Glutamatergic neuron (in vitro differentiated cells): ENCODE data around the gene OTOS. TPM values are rescaled to one million over a fixed set of nuclear protein-coding genes. Genes with fewer than 3 reads are reported as not detected.
A peak's percentile ranks its signal among the peaks of the same experiment; 100 is the strongest.

Source experiments
- DNase-seq: peaks from one replicate; pipeline ENCODE4 v3.0.0; 2022
- H3K27ac Mint-ChIP-seq: one replicate; pipeline ENCODE4 v1.8.0; 2020; ENCODE audit warnings: mild to moderate bottlenecking, mixed read lengths, inconsistent platforms; ENCODE audit not compliant: unreplicated experiment
- H3K27me3 Mint-ChIP-seq: one replicate; pipeline ENCODE4 v1.8.0; 2020; ENCODE audit warnings: mild to moderate bottlenecking, moderate library complexity, mixed read lengths, inconsistent platforms; ENCODE audit not compliant: unreplicated experiment
- H3K36me3 Mint-ChIP-seq: one replicate; pipeline ENCODE4 v1.8.0; 2020; ENCODE audit warnings: mild to moderate bottlenecking, mixed read lengths, inconsistent platforms; ENCODE audit not compliant: unreplicated experiment
- H3K4me1 Mint-ChIP-seq: one replicate; pipeline ENCODE4 v1.8.0; 2020; ENCODE audit warnings: mild to moderate bottlenecking, low read depth, mixed read lengths, inconsistent platforms; ENCODE audit not compliant: unreplicated experiment
- H3K4me3 Mint-ChIP-seq: one replicate; pipeline ENCODE4 v1.8.0; 2020; ENCODE audit warnings: mild to moderate bottlenecking, mixed read lengths, inconsistent platforms; ENCODE audit not compliant: unreplicated experiment
- H3K9me3 Mint-ChIP-seq: one replicate; pipeline ENCODE4 v1.8.0; 2020; ENCODE audit warnings: mild to moderate bottlenecking, moderate library complexity, mixed read lengths, inconsistent platforms; ENCODE audit not compliant: unreplicated experiment
- CTCF ChIP-seq: fragments of 200-600 bp; sonication (generic); IDR thresholded peaks from one replicate; pipeline ENCODE4 v1.5.0; 2021; ENCODE audit not compliant: partially characterized antibody, unreplicated experiment
- total RNA-seq: library from RNA; stranded (reverse); fragmentation: NEBNext Ultra II Directional; extraction: Animal tissue kit (Norgen Biotek cat#: 25700); gene quantifications from one replicate; pipeline ENCODE4 v1.2.1, GENCODE V29; 2021; ENCODE audit not compliant: unreplicated experiment

Gene OTOS
- total RNA-seq, 1 donor from 2014 or later, result not detected

- Mint-ChIP-seq H3K27ac (no peak overlapping the region), H3K36me3 (peaks cover 5% of the 10 kb centered on the region), H3K9me3 (peaks cover 7% of the 10 kb centered on the region), H3K27me3 (peaks cover 9% of the 10 kb centered on the region), H3K4me3 (peak overlapping the region; percentile 57), H3K4me1 (no peaks in the 10 kb centered on the region)
- DNase-seq, result no peak
- no peak for TF ChIP-seq CTCF
Measured at GRCh38 chr2:240165034-240165433, 24.6 kb upstream of the OTOS start.

GRCh38 chr2:240164586-240164985, 24.1 kb upstream of the OTOS start:
- Mint-ChIP-seq H3K27me3 (peaks cover 9% of the 10 kb centered on the region), H3K4me1 (no peaks in the 10 kb centered on the region), H3K4me3 (no peak overlapping the region), H3K36me3 (peaks cover 5% of the 10 kb centered on the region), H3K27ac (no peak overlapping the region), H3K9me3 (peaks cover 7% of the 10 kb centered on the region)
- no peak for DNase-seq
- no peak for TF ChIP-seq CTCF

- DNase-seq, result no peak
- Mint-ChIP-seq H3K9me3 (peaks cover 9% of the 10 kb centered on the region), H3K36me3 (peaks cover 5% of the 10 kb centered on the region), H3K27me3 (peaks cover 11% of the 10 kb centered on the region), H3K4me1 (no peaks in the 10 kb centered on the region), H3K27ac (no peak overlapping the region), H3K4me3 (no peak overlapping the region)
- TF ChIP-seq CTCF, result no peak
Measured at GRCh38 chr2:240163844-240164574, 23.6 kb upstream of the OTOS start.

- H3K4me1 Mint-ChIP-seq, result no peaks in the 10 kb centered on the region
- H3K9me3 Mint-ChIP-seq, result peaks cover 9% of the 10 kb centered on the region
- TF ChIP-seq CTCF, result no peak
- H3K27me3 Mint-ChIP-seq, result peaks cover 11% of the 10 kb centered on the region
- peaks cover 5% of the 10 kb centered on the region for H3K36me3 Mint-ChIP-seq
- H3K27ac Mint-ChIP-seq, result no peak overlapping the region
- DNase-seq, result no peak
- no peak overlapping the region for H3K4me3 Mint-ChIP-seq
Measured at GRCh38 chr2:240162939-240163714, 22.7 kb upstream of the OTOS start.

GRCh38 chr2:240162531-240162930, 22.1 kb upstream of the OTOS start:
- DNase-seq, result no peak
- Mint-ChIP-seq H3K9me3 (peaks cover 9% of the 10 kb centered on the region), H3K27me3 (peaks cover 11% of the 10 kb centered on the region), H3K4me1 (no peaks in the 10 kb centered on the region), H3K36me3 (peaks cover 5% of the 10 kb centered on the region), H3K27ac (no peak overlapping the region), H3K4me3 (no peak overlapping the region)
- TF ChIP-seq CTCF, result no peak
